ENCODE measurements around the gene C4orf50. TPM values are rescaled to one million over a fixed set of nuclear protein-coding genes. Genes with fewer than 3 reads are reported as not detected.

Gene C4orf50
- polyA plus RNA-seq, 2 donors, result under 0.01 to 0.02 TPM

- Histone ChIP-seq H3K27ac (ENCODE audit: low read depth in 2 of 2, low read length in 1 of 2) (no peak overlapping the region), H3K4me1 (ENCODE audit: control insufficient read depth in 2 of 2, insufficient read depth in 2 of 2, low read length in 1 of 2) (peaks cover 0 to 4% of the 10 kb centered on the region in 2 donors), H3K4me3 (ENCODE audit: low read depth in 1 of 2, low read length in 2 of 2) (no peak overlapping the region), H3K36me3 (ENCODE audit: control insufficient read depth in 2 of 2, insufficient read depth in 2 of 2, low read length in 1 of 2) (no peaks in the 10 kb centered on the region), H3K9me3 (ENCODE audit: control insufficient read depth in 2 of 2, insufficient read depth in 1 of 2, low read depth in 1 of 2, low read length in 1 of 2) (peaks cover 24 to 29% of the 10 kb centered on the region in 2 donors), H3K27me3 (ENCODE audit: control insufficient read depth in 1 of 2, insufficient read depth in 2 of 2, low read length in 2 of 2) (no peaks in the 10 kb centered on the region)
- 78 to 84% methylated on average over 4 of the region's 4 CpGs for WGBS, 2 donors
Observed at GRCh38 chr4:6055436-6055835, 37.2 kb upstream of the C4orf50 start.

DNA sequence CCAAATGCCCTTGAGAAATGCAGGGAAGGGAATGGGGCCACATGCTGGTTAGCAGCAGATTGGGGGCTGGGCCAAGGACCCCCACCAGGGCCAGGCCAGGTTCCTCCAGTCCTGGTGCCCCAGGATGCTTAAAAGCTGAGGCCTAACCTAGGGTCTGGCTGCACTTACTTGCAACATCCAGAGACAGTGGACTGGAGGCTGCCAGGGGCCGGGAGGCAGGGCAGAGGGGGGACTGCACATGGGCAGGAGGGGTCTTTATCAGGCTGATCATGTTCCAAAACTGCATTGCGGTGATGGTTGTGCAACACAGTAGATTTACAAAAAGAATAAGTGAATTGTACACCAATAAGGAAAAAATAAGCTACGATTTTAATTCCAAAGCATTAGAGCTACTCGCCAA, 36.8 kb upstream of the C4orf50 start:
- whole genome bisulfite sequencing, 2 donors, result 88 to 97% methylated on average over 4 of the region's 4 CpGs
- Histone ChIP-seq H3K9me3 (ENCODE audit: control insufficient read depth in 2 of 2, insufficient read depth in 1 of 2, low read depth in 1 of 2, low read length in 1 of 2) (peaks cover 22 to 25% of the 10 kb centered on the region in 2 donors), H3K27ac (ENCODE audit: low read depth in 2 of 2, low read length in 1 of 2) (no peak overlapping the region)

GRCh38 chr4:6054162-6054922, 36.1 kb upstream of the C4orf50 start:
- WGBS, 2 donors, result 76 to 80% methylated on average over 16 of the region's 16 CpGs
- Histone ChIP-seq H3K4me1 (ENCODE audit: control insufficient read depth in 2 of 2, insufficient read depth in 2 of 2, low read length in 1 of 2) (peaks cover 0 to 4% of the 10 kb centered on the region in 2 donors), H3K27me3 (ENCODE audit: control insufficient read depth in 1 of 2, insufficient read depth in 2 of 2, low read length in 2 of 2) (no peaks in the 10 kb centered on the region), H3K9me3 (ENCODE audit: control insufficient read depth in 2 of 2, insufficient read depth in 1 of 2, low read depth in 1 of 2, low read length in 1 of 2) (peaks cover 18 to 20% of the 10 kb centered on the region in 2 donors), H3K4me3 (ENCODE audit: low read depth in 1 of 2, low read length in 2 of 2) (no peak overlapping the region), H3K36me3 (ENCODE audit: control insufficient read depth in 2 of 2, insufficient read depth in 2 of 2, low read length in 1 of 2) (no peaks in the 10 kb centered on the region), H3K27ac (ENCODE audit: low read depth in 2 of 2, low read length in 1 of 2) (no peak overlapping the region)

More for the DNA sequence above, 36.8 kb upstream of the C4orf50 start:
- Histone ChIP-seq H3K27me3 (ENCODE audit: control insufficient read depth in 1 of 2, insufficient read depth in 2 of 2, low read length in 2 of 2) (no peaks in the 10 kb centered on the region), H3K4me3 (ENCODE audit: low read depth in 1 of 2, low read length in 2 of 2) (no peak overlapping the region), H3K36me3 (ENCODE audit: control insufficient read depth in 2 of 2, insufficient read depth in 2 of 2, low read length in 1 of 2) (no peaks in the 10 kb centered on the region), H3K4me1 (ENCODE audit: control insufficient read depth in 2 of 2, insufficient read depth in 2 of 2, low read length in 1 of 2) (peaks cover 0 to 4% of the 10 kb centered on the region in 2 donors)

DNA sequence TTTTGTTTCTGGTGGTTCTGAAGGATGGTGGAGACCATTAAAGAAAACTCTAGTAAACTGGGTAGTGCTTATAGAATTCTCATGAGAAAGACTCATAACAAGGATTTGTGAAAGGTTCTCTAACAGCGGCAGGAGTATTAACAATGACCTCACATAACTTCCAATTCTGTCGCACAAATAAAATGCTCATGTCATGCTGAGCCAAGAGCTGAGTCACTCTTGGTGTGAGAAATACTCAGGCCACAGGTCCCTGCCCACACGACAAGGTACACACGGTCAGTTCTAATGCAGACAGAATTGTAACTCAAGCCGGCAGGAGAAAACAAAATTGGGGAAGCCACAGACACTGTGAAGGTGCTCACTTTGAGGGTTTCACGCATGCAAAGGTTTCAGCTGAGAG, 34.4 kb upstream of the C4orf50 start:
- Histone ChIP-seq H3K4me1 (ENCODE audit: control insufficient read depth in 2 of 2, insufficient read depth in 2 of 2, low read length in 1 of 2) (peaks cover 0 to 4% of the 10 kb centered on the region in 2 donors), H3K27me3 (ENCODE audit: control insufficient read depth in 1 of 2, insufficient read depth in 2 of 2, low read length in 2 of 2) (no peaks in the 10 kb centered on the region), H3K36me3 (ENCODE audit: control insufficient read depth in 2 of 2, insufficient read depth in 2 of 2, low read length in 1 of 2) (no peaks in the 10 kb centered on the region), H3K27ac (ENCODE audit: low read depth in 2 of 2, low read length in 1 of 2) (no peak overlapping the region), H3K9me3 (ENCODE audit: control insufficient read depth in 2 of 2, insufficient read depth in 1 of 2, low read depth in 1 of 2, low read length in 1 of 2) (peaks cover 8 to 9% of the 10 kb centered on the region in 2 donors), H3K4me3 (ENCODE audit: low read depth in 1 of 2, low read length in 2 of 2) (no peak overlapping the region)
- WGBS, 2 donors, result 67 to 70% methylated on average over 6 of the region's 6 CpGs

- no peak overlapping the region for H3K27ac ChIP-seq (ENCODE audit: low read depth in 2 of 2, low read length in 1 of 2)
- 62 to 66% methylated on average over 17 of the region's 17 CpGs for WGBS, 2 donors
- H3K27me3 ChIP-seq (ENCODE audit: control insufficient read depth in 1 of 2, insufficient read depth in 2 of 2, low read length in 2 of 2), result no peaks in the 10 kb centered on the region
- no peak overlapping the region for H3K4me3 ChIP-seq (ENCODE audit: low read depth in 1 of 2, low read length in 2 of 2)
- no peaks in the 10 kb centered on the region for H3K36me3 ChIP-seq (ENCODE audit: control insufficient read depth in 2 of 2, insufficient read depth in 2 of 2, low read length in 1 of 2)
- no peaks in the 10 kb centered on the region for H3K9me3 ChIP-seq (ENCODE audit: control insufficient read depth in 2 of 2, insufficient read depth in 1 of 2, low read depth in 1 of 2, low read length in 1 of 2)
- H3K4me1 ChIP-seq (ENCODE audit: control insufficient read depth in 2 of 2, insufficient read depth in 2 of 2, low read length in 1 of 2), result no peaks in the 10 kb centered on the region
Observed at GRCh38 chr4:6050551-6050950, 32.3 kb upstream of the C4orf50 start.

DNA sequence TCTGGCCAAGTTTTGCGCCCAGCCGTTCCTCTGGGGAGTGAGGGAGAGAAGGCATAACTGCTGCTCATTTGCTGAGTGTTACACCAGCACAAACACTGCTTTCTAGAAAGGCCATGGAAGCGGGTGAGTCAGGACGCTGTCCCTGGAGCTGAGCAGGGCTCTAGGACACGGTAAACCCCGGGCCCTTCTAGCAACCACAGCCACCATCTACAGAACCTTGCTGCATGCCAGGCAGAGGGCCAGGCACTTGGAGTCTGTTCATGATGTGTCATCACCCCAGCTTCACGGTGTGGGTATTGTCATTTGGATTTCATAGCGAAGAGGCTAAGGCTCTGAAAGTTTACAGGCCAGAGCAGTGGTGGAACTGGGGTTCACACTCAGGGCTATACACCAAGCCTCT, 31.8 kb upstream of the C4orf50 start:
- H3K9me3 ChIP-seq (ENCODE audit: control insufficient read depth in 2 of 2, insufficient read depth in 1 of 2, low read depth in 1 of 2, low read length in 1 of 2), result no peaks in the 10 kb centered on the region
- no peak overlapping the region for H3K27ac ChIP-seq (ENCODE audit: low read depth in 2 of 2, low read length in 1 of 2)
- H3K36me3 ChIP-seq (ENCODE audit: control insufficient read depth in 2 of 2, insufficient read depth in 2 of 2, low read length in 1 of 2), result no peaks in the 10 kb centered on the region
- 78 to 86% methylated on average over 8 of the region's 8 CpGs for WGBS, 2 donors
- H3K4me3 ChIP-seq (ENCODE audit: low read depth in 1 of 2, low read length in 2 of 2), result no peak overlapping the region
- no peaks in the 10 kb centered on the region for H3K4me1 ChIP-seq (ENCODE audit: control insufficient read depth in 2 of 2, insufficient read depth in 2 of 2, low read length in 1 of 2)
- no peaks in the 10 kb centered on the region for H3K27me3 ChIP-seq (ENCODE audit: control insufficient read depth in 1 of 2, insufficient read depth in 2 of 2, low read length in 2 of 2)

GRCh38 chr4:6049278-6049677, 31.0 kb upstream of the C4orf50 start:
- no peaks in the 10 kb centered on the region for H3K9me3 ChIP-seq (ENCODE audit: control insufficient read depth in 2 of 2, insufficient read depth in 1 of 2, low read depth in 1 of 2, low read length in 1 of 2)

DNA sequence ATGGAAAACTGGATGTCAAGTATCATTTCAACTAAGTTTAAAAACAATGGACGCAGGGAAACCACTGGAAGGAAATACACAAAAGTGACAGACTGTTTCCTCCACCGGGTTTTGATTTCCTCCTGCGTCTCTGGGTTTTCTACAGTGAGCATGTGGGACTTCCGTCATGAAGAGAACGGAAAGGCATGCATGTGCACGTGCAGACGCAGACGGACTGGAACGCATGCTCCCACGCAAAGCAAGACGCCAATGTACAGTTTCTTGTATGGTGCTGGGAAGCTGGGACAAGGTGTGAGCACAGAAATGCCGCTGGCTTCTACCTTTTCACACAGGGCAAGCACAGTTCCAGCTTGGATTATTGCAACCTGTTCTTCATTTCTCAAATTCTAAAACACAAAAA, 30.3 kb upstream of the C4orf50 start:
- Histone ChIP-seq H3K36me3 (ENCODE audit: control insufficient read depth in 2 of 2, insufficient read depth in 2 of 2, low read length in 1 of 2) (no peaks in the 10 kb centered on the region), H3K9me3 (ENCODE audit: control insufficient read depth in 2 of 2, insufficient read depth in 1 of 2, low read depth in 1 of 2, low read length in 1 of 2) (no peaks in the 10 kb centered on the region), H3K27me3 (ENCODE audit: control insufficient read depth in 1 of 2, insufficient read depth in 2 of 2, low read length in 2 of 2) (no peaks in the 10 kb centered on the region), H3K4me3 (ENCODE audit: low read depth in 1 of 2, low read length in 2 of 2) (no peak overlapping the region), H3K4me1 (ENCODE audit: control insufficient read depth in 2 of 2, insufficient read depth in 2 of 2, low read length in 1 of 2) (no peaks in the 10 kb centered on the region), H3K27ac (ENCODE audit: low read depth in 2 of 2, low read length in 1 of 2) (no peak overlapping the region)
- 67 to 73% methylated on average over 12 of the region's 12 CpGs for WGBS, 2 donors

More at GRCh38 chr4:6049278-6049677, 31.0 kb upstream of the C4orf50 start:
- no peaks in the 10 kb centered on the region for H3K36me3 ChIP-seq (ENCODE audit: control insufficient read depth in 2 of 2, insufficient read depth in 2 of 2, low read length in 1 of 2)
- no peaks in the 10 kb centered on the region for H3K27me3 ChIP-seq (ENCODE audit: control insufficient read depth in 1 of 2, insufficient read depth in 2 of 2, low read length in 2 of 2)
- no peak overlapping the region for H3K27ac ChIP-seq (ENCODE audit: low read depth in 2 of 2, low read length in 1 of 2)
- WGBS, 2 donors, result 90 to 91% methylated on average over 12 of the region's 12 CpGs
- no peak overlapping the region for H3K4me3 ChIP-seq (ENCODE audit: low read depth in 1 of 2, low read length in 2 of 2)
- H3K4me1 ChIP-seq (ENCODE audit: control insufficient read depth in 2 of 2, insufficient read depth in 2 of 2, low read length in 1 of 2), result no peaks in the 10 kb centered on the region

DNA sequence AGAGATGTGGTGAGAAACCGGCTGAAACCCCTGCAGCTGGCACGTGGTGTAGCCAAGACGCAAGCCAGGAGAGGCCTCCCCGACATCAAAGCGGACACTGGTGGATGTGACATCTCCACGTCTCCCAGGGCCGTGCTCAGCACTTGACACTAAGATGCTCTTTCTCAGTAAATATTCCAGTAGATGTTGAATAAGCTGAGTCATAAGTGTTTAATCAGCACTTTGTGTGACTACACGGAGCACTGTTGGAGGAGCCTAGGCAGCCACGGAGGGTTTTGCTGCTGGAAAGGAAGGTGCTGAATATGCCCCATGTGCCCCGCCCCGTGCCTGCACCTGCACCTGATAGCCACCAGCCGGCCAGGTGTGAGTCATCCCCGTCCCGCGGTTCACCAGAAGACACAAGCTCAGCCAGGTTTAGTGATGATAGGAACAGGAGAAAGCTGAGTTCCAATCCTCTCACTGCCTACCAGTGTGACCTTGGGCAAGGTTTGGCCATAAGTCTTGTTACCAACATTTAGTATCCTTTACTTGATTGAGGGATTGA, 29.0 kb upstream of the C4orf50 start:
- no peak overlapping the region for H3K4me3 ChIP-seq (ENCODE audit: low read depth in 1 of 2, low read length in 2 of 2)
- H3K9me3 ChIP-seq (ENCODE audit: control insufficient read depth in 2 of 2, insufficient read depth in 1 of 2, low read depth in 1 of 2, low read length in 1 of 2), result no peaks in the 10 kb centered on the region
- H3K36me3 ChIP-seq (ENCODE audit: control insufficient read depth in 2 of 2, insufficient read depth in 2 of 2, low read length in 1 of 2), result no peaks in the 10 kb centered on the region
- no peaks in the 10 kb centered on the region for H3K4me1 ChIP-seq (ENCODE audit: control insufficient read depth in 2 of 2, insufficient read depth in 2 of 2, low read length in 1 of 2)
- H3K27ac ChIP-seq (ENCODE audit: low read depth in 2 of 2, low read length in 1 of 2), result no peak overlapping the region
- 65 to 67% methylated on average over 15 of the region's 15 CpGs for WGBS, 2 donors
- no peaks in the 10 kb centered on the region for H3K27me3 ChIP-seq (ENCODE audit: control insufficient read depth in 1 of 2, insufficient read depth in 2 of 2, low read length in 2 of 2)

All from esophagus (tissue), 2 donors.